IPS-20b (cell line): ENCODE results near the gene ENPP3.

Source experiments
- H3K27ac ChIP-seq: one replicate; pipeline ENCODE4 v1.5.1; 2013; ENCODE audit warnings: low read length
- H3K27me3 ChIP-seq: 2 replicates; pipeline ENCODE4 v1.6.1; 2013; ENCODE audit warnings: mild to moderate bottlenecking, low read length, inconsistent platforms; ENCODE audit not compliant: insufficient read depth
- H3K36me3 ChIP-seq: 2 replicates; pipeline ENCODE4 v1.6.1; 2013; ENCODE audit warnings: low read depth, mild to moderate bottlenecking, inconsistent platforms, low read length, moderate library complexity; ENCODE audit not compliant: insufficient read depth
- H3K4me1 ChIP-seq: 2 replicates; pipeline ENCODE4 v1.6.1; 2013; ENCODE audit warnings: mild to moderate bottlenecking, control low read depth, inconsistent platforms, low read length, moderate library complexity; ENCODE audit not compliant: insufficient read depth
- H3K4me3 ChIP-seq: 2 replicates; pipeline ENCODE4 v1.5.1; 2013; ENCODE audit warnings: mild to moderate bottlenecking, low read length, inconsistent platforms
- H3K9ac ChIP-seq: 2 replicates; pipeline ENCODE4 v1.6.1; 2013; ENCODE audit warnings: low read depth, mild to moderate bottlenecking, inconsistent platforms, low read length, moderate library complexity
- H3K9me3 ChIP-seq: 2 replicates; pipeline ENCODE4 v1.6.1; 2013; ENCODE audit warnings: mild to moderate bottlenecking, low read depth, low read length, inconsistent platforms; ENCODE audit not compliant: insufficient read depth

The ENPP3 gene

DNA sequence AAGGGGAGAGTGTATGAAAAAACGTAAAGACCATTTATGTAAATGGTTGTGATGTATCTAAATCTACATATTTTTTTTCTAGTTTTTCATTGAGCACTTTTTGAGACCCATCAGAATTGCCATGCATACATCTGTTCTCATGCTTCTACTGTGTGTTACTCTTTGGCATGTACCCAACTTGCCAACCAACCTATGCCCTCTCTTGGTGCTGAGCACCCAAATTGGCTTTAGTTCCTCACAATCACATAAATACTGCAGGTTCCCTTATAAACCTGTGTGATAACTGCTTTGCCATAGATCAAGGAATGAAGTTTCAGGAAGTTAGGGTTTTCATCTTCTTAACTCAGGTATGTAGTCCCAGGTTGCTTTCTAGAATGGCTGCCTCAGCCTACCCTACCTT, 7.8 kb downstream of the ENPP3 start:
- Histone ChIP-seq H3K4me1 (no peaks in the 10 kb centered on the region), H3K27me3 (peaks cover 9% of the 10 kb centered on the region; the same call in 1 of the 2 replicates), H3K27ac (no peak overlapping the region), H3K4me3 (no peak overlapping the region), H3K36me3 (no peaks in the 10 kb centered on the region), H3K9ac (no peak overlapping the region), H3K9me3 (no peaks in the 10 kb centered on the region)

DNA sequence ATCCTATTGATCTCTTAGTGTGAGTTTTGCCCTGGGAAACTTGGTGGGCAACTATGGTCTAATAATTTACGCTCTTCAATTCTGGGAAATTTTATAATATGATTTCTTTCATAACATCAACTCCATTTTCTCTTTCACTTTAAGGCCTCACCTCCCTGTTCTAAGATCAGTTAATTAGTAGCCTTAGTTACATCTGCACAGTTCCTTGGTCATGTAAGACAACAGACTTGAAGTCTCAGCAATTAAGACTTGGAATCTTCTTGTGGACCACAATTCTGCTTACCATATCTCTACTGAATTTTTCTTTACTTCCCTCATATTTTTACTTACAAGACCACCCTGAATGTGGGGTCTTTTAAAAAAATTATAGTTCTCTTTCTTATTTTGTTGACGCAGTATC, 8.7 kb downstream of the ENPP3 start:
- H3K9me3 ChIP-seq, result no peaks in the 10 kb centered on the region
- H3K36me3 ChIP-seq, result no peaks in the 10 kb centered on the region
- no peaks in the 10 kb centered on the region for H3K4me1 ChIP-seq
- H3K27me3 ChIP-seq, result peaks cover 9% of the 10 kb centered on the region; the same call in 1 of the 2 replicates
- no peak overlapping the region for H3K4me3 ChIP-seq
- no peak overlapping the region for H3K27ac ChIP-seq
- no peak overlapping the region for H3K9ac ChIP-seq

DNA sequence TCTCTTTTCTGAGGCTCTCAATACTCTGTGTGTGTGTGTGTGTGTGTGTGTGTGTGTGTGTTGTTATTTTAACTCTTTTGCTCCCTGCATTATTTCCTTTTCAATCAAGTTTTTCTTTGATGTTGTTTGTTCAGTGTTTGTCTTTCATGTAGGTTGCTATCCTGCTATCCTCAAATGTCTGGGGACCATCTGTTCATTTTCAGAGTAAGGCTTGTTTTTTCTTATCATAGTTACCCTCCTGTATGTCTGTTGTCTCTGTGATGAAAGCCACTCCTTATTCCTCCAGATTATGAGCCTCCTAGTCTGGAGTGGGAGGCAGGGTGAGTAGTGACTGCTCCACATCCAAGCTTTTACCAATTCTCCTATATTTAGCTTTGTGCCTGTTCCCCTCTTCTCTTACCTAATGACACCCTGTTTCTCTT, 9.2 kb downstream of the ENPP3 start:
- no peaks in the 10 kb centered on the region for H3K9me3 ChIP-seq
- no peaks in the 10 kb centered on the region for H3K4me1 ChIP-seq
- no peak overlapping the region for H3K27ac ChIP-seq
- H3K36me3 ChIP-seq, result no peaks in the 10 kb centered on the region
- H3K27me3 ChIP-seq, result peaks cover 9% of the 10 kb centered on the region; the same call in 1 of the 2 replicates
- H3K4me3 ChIP-seq, result no peak overlapping the region
- no peak overlapping the region for H3K9ac ChIP-seq

DNA sequence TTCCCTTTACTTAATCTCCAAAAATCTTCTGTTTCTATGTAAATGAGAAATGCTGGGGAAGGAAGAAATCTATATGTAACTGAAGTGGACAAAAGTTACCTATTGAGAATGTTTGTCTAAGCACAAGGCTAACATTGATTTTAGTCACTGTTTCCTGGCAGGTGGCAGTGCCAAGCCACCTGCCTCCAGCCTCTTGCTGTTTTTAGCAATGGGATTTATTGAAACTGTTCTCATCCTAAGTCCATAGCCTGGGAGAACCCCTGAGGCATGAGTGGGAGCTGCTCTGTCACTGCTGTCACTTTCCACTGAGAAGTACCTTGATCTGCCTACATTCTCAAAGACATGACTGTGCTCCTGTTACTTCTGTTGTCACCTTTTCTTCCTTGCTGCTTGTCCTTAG, 14.7 kb downstream of the ENPP3 start:
- Histone ChIP-seq H3K4me1 (no peaks in the 10 kb centered on the region), H3K9me3 (no peaks in the 10 kb centered on the region), H3K4me3 (no peak overlapping the region), H3K27me3 (no peaks in the 10 kb centered on the region; the same call in 1 of the 2 replicates), H3K9ac (no peak overlapping the region), H3K36me3 (no peaks in the 10 kb centered on the region), H3K27ac (no peak overlapping the region)

DNA sequence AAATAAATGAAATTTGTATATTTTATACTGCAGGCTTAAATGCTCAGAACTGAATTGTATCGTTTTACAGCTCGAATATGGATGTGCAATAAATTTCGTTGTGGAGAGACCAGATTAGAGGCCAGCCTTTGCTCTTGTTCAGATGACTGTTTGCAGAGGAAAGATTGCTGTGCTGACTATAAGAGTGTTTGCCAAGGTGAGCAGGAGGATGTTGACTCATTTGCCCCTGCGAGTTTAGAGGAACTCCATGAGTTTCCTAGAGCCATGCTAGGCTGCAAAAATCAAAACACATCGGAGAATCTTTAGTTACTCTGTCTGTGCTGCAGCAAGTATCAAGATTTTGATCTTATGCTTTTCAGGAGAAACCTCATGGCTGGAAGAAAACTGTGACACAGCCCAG, 15.4 kb downstream of the ENPP3 start:
- no peak overlapping the region for H3K9ac ChIP-seq
- H3K27ac ChIP-seq, result no peak overlapping the region
- H3K4me1 ChIP-seq, result no peaks in the 10 kb centered on the region

DNA sequence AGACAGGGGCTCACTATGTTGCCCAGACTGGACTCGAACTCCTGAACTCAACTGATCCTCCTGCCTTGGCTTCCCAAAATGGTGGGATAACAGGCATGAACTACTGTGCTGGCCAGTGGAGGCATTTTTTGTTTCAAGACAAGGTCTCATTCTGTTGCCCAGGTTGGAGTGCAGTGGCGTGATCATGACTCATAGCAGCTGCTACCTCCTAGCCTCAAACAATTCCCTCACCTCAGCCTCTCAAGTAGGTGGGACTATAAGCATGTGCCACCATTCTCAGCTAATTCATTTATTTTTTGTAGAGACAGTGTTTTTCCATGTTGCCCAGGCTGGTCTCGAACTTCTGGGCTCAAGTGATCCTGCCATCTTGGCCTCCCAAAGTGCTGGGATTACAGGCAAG, 17.2 kb downstream of the ENPP3 start:
- Histone ChIP-seq H3K9me3 (no peaks in the 10 kb centered on the region), H3K27me3 (no peaks in the 10 kb centered on the region; the same call in 1 of the 2 replicates), H3K36me3 (no peaks in the 10 kb centered on the region), H3K4me1 (no peaks in the 10 kb centered on the region), H3K4me3 (no peak overlapping the region), H3K9ac (no peak overlapping the region), H3K27ac (no peak overlapping the region)

More for the DNA sequence above, 15.4 kb downstream of the ENPP3 start:
- Histone ChIP-seq H3K27me3 (no peaks in the 10 kb centered on the region; the same call in 1 of the 2 replicates), H3K9me3 (no peaks in the 10 kb centered on the region), H3K4me3 (no peak overlapping the region), H3K36me3 (no peaks in the 10 kb centered on the region)

DNA sequence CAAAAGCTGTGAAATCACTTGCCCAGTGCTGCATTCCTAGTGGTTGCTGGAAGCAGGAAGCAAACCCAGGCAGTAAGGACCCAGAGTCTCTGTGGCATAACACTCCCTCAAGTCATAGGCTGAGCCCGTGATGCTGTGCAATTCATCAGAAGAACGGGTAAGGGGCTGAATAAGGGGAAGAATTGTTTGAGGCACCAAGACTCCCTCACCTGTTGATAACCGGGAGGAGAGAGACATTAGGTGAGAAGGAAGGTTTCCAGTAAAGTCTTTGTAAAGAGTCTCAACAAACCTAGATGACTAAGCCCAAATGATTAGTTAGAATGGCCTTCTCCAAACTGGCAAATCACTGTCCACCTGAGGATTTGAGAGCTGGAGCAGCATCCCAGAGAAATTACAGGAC, 18.3 kb downstream of the ENPP3 start:
- no peak overlapping the region for H3K9ac ChIP-seq
- H3K27me3 ChIP-seq, result no peaks in the 10 kb centered on the region; the same call in 1 of the 2 replicates
- H3K36me3 ChIP-seq, result no peaks in the 10 kb centered on the region
- no peak overlapping the region for H3K27ac ChIP-seq
- no peaks in the 10 kb centered on the region for H3K4me1 ChIP-seq
- no peak overlapping the region for H3K4me3 ChIP-seq
- no peaks in the 10 kb centered on the region for H3K9me3 ChIP-seq

DNA sequence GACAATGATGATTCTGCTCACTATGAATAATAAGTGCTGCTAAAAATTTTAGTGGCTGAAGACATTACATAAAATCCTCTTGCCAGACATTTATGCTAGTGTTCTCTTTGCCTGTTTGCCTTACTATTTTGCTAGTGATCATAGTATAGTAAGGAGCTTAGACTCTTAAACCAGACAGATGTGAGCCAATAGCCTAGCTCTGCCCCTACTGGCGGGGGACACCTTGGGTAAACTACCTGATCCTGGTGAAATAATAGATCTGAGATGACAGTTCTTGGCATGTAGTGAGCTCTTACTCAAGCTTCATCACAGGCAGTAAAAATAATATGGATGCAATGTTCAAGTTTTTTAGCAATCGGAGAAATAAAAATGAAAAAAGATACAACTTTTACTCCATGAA, 18.8 kb downstream of the ENPP3 start:
- Histone ChIP-seq H3K27ac (no peak overlapping the region), H3K9me3 (no peaks in the 10 kb centered on the region), H3K9ac (no peak overlapping the region), H3K4me3 (no peak overlapping the region), H3K36me3 (no peaks in the 10 kb centered on the region), H3K27me3 (no peaks in the 10 kb centered on the region; the same call in 1 of the 2 replicates), H3K4me1 (no peaks in the 10 kb centered on the region)

DNA sequence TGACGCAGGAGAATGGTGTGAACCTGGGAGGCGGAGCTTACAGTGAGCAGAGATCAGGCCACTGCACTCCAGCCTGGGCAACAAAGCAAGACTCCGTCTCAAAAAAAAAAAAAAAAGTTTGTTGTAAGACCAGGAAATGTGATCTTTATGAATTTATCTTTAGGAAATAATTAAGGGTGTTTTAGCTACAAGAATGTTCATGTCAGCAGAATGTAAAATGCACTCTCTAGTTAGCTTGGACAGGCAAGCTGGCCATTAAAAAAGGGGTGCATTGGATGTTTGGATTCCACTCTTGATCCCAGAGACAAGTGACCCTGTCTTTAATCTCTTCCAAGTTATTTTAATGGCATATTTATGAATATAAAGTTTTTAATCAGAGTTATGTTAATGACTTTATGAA, 19.6 kb downstream of the ENPP3 start:
- Histone ChIP-seq H3K9ac (no peak overlapping the region), H3K9me3 (no peaks in the 10 kb centered on the region), H3K4me1 (no peaks in the 10 kb centered on the region), H3K36me3 (no peaks in the 10 kb centered on the region), H3K4me3 (no peak overlapping the region), H3K27ac (no peak overlapping the region), H3K27me3 (no peaks in the 10 kb centered on the region; the same call in 1 of the 2 replicates)

DNA sequence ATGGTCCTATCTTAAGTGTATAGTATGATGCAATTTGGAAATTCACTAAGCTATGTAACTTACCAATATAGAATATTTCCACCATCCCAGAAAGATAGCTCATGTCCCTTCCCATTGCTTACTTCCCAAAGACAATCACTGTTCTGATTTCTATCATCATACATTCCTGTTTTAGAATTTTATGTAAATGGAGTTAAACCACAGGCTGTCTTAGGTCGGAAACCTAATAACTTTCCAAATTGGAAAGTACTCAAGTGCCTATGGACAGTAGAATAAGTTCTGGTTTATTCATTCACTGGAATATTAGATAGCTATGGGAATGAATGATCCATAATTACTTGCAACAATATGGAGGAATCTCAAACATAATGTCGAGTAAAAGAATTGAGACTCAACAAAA, 20.1 kb downstream of the ENPP3 start:
- Histone ChIP-seq H3K9ac (no peak overlapping the region), H3K36me3 (no peaks in the 10 kb centered on the region), H3K27me3 (no peaks in the 10 kb centered on the region; the same call in 1 of the 2 replicates), H3K9me3 (no peaks in the 10 kb centered on the region), H3K27ac (no peak overlapping the region), H3K4me1 (no peaks in the 10 kb centered on the region), H3K4me3 (no peak overlapping the region)

DNA sequence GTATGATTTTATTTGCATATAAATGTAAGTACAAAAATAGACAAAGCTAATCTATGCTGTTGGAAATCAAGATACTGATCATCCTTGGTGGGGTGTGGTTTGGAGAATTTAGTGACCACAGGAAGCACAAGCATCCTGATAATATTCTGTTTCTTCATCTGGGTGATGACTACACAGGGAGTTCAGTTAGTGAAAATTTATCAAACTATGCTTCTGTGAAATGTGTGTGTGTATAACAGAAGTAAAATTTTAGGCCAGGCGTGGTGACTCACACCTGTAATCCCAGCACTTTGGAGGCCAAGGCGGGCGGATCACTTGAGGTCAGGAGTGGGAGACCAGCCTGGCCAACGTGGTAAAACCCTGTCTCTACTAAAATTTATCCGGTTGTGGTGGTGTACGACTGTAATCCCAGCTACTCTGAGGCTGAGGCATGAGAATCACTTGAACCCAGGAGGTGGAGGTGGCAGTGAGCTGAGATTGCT, 20.6 kb downstream of the ENPP3 start:
- Histone ChIP-seq H3K27me3 (no peaks in the 10 kb centered on the region; the same call in 1 of the 2 replicates), H3K27ac (no peak overlapping the region), H3K9ac (no peak overlapping the region), H3K9me3 (no peaks in the 10 kb centered on the region), H3K4me1 (no peaks in the 10 kb centered on the region), H3K36me3 (no peaks in the 10 kb centered on the region), H3K4me3 (no peak overlapping the region)

DNA sequence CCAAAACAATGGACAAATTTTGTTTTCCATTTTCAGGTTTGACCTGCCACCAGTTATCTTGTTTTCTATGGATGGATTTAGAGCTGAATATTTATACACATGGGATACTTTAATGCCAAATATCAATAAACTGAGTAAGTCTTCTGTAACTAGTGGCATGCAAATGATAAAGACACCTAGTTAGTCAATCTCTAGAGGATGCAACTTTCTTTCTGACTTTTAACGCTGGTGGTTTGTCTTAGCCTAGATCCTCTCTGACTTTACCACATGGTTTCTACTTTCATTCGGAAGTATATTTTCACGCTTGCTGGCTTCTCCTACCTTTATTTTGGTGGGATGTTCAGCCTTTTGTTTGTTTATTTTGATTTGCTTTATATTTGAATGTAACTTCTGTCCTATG, 21.2 kb downstream of the ENPP3 start:
- Histone ChIP-seq H3K9ac (no peak overlapping the region), H3K27ac (no peak overlapping the region), H3K9me3 (peaks cover 5% of the 10 kb centered on the region; the same call in 1 of the 2 replicates), H3K27me3 (no peaks in the 10 kb centered on the region; the same call in 1 of the 2 replicates), H3K4me1 (no peaks in the 10 kb centered on the region), H3K36me3 (no peaks in the 10 kb centered on the region), H3K4me3 (no peak overlapping the region)
